Spinal cord (tissue), 10 donors: ENCODE measurements around the gene TYW3. TPM values are rescaled to one million over a fixed set of nuclear protein-coding genes. Genes with fewer than 3 reads are reported as not detected.
A peak's percentile ranks its signal among the peaks of the same experiment; 100 is the strongest.
"Not testable (repeated sequence)": the region's sequence is repeated elsewhere in the genome, so short reads cannot be mapped to it uniquely, and the experiment has no call there.

Experiments
- DNase-seq, 6 donors: peaks; one replicate each; pipeline versions ENCODE4 v3.0.0 to v3.0.0-alpha.2; 2013 to 2015; ENCODE audit warnings: low spot score in 6 of 6, low read depth in 4 of 6
- H3K27ac ChIP-seq: one replicate; pipeline ENCODE4 v1.5.1; 2013; ENCODE audit warnings: low read depth, low read length, control low read depth
- H3K27me3 ChIP-seq: one replicate; pipeline ENCODE4 v1.6.1; 2013; ENCODE audit warnings: low read length; ENCODE audit not compliant: control insufficient read depth, insufficient read depth
- H3K36me3 ChIP-seq: one replicate; pipeline ENCODE4 v1.6.1; 2013; ENCODE audit warnings: low read length; ENCODE audit not compliant: control insufficient read depth, insufficient read depth
- H3K4me1 ChIP-seq: one replicate; pipeline ENCODE4 v1.6.1; 2013; ENCODE audit warnings: low read length; ENCODE audit not compliant: control insufficient read depth, insufficient read depth
- H3K4me3 ChIP-seq: one replicate; pipeline ENCODE4 v1.5.1; 2013; ENCODE audit warnings: low read depth, low read length, control low read depth
- H3K9me3 ChIP-seq: one replicate; pipeline ENCODE4 v1.6.1; 2013; ENCODE audit warnings: low read length; ENCODE audit not compliant: control insufficient read depth, insufficient read depth
- WGBS: methylation state at CpG from one replicate; pipeline ENCODE4 v1.1.5; 2013; ENCODE audit warnings: missing lambda C conversion rate; ENCODE audit not compliant: insufficient coverage; 5-methylcytosine and 5-hydroxymethylcytosine counted together
- polyA plus RNA-seq, 2 donors: library from polyadenylated mRNA; unstranded; fragments of 120-200 nt; gene quantifications; one replicate each; pipeline ENCODE4 v1.2.1, GENCODE V29; 2013; ENCODE audit not compliant: insufficient read length in 2 of 2
- total RNA-seq, 2 donors: library from RNA; depleted of rRNA in 1 of 2; stranded (reverse); fragments of 120-200 nt in 1 of 2; fragments of >200 nt in 1 of 2; gene quantifications; one replicate each; pipeline versions ENCODE4 v1.2.3 to v1.2.4, GENCODE V29; 2013 to 2014
- donor health status: healthy.

The TYW3 gene
- total and polyA plus RNA-seq, 4 donors: 14.5 to 19.7 (median 18.0) TPM

GRCh38 chr1:74748960-74749359, 16.0 kb downstream of the TYW3 start:
- peaks cover 16% of the 10 kb centered on the region for H3K36me3 ChIP-seq
- no peaks in the 10 kb centered on the region for H3K27me3 ChIP-seq
- WGBS: no CpG with 5 or more reads among the region's 1 CpG
- H3K4me1 ChIP-seq: no peaks in the 10 kb centered on the region
- no peaks in the 10 kb centered on the region for H3K9me3 ChIP-seq
- H3K4me3 ChIP-seq: no peak overlapping the region
- no peak for DNase-seq
- H3K27ac ChIP-seq: no peak overlapping the region

DNA sequence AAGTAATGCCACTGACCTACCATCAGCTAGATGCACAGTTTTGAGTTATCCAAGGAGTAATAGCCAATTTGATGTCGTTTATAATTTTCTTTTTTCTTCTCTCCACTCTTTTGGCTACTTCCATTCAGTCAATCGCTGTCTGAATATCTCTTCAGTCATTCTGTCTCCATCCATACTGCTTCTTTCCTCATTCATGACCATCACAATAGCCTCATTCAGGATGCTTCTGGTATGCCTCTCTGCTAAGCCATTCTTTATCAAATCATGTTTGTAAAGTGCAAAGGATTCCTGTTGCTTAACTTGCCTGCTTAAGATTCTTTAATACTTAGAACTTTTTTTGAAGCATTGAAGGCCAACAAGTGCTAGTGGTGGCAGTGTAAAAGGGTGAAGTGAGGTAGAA, 20.2 kb downstream of the TYW3 start:
- 81% methylated on average over 2 of the region's 2 CpGs for WGBS
- DNase-seq: no peak

GRCh38 chr1:74755475-74755874, 22.5 kb downstream of the TYW3 start:
- DNase-seq: no peak
- H3K27ac ChIP-seq: no peak overlapping the region
- no peaks in the 10 kb centered on the region for H3K4me1 ChIP-seq
- no peaks in the 10 kb centered on the region for H3K9me3 ChIP-seq
- no peak overlapping the region for H3K4me3 ChIP-seq
- H3K27me3 ChIP-seq: no peaks in the 10 kb centered on the region
- peaks cover 24% of the 10 kb centered on the region for H3K36me3 ChIP-seq

More for the DNA sequence above, 20.2 kb downstream of the TYW3 start:
- Histone ChIP-seq H3K9me3 (no peaks in the 10 kb centered on the region), H3K27me3 (no peaks in the 10 kb centered on the region), H3K4me3 (no peak overlapping the region), H3K4me1 (no peaks in the 10 kb centered on the region), H3K36me3 (peaks cover 26% of the 10 kb centered on the region), H3K27ac (no peak overlapping the region)

DNA sequence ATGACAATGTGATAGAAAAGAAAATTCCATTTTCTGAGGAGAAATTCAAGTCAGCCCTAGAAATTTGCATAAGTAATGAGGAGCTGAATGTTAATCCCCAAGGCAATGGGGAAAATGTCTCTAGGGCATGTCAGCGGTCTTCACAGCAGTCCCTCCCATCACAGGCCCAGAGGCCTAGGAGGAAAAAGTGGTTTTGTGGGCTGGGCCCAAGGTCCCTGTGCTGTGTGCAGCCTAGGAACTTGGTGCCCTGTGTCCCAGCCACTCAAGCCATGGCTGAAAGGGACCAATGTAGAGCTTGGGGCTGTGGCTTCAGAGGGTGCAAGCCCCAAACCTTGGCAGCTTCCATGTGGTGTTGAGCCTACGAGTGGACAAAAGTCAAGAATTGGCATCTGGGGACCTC, 23.7 kb downstream of the TYW3 start:
- not testable (repeated sequence) for H3K4me3 ChIP-seq, H3K27ac ChIP-seq, DNase-seq, H3K9me3 ChIP-seq, H3K4me1 ChIP-seq, H3K27me3 ChIP-seq
- peaks cover 17% of the 10 kb centered on the region for H3K36me3 ChIP-seq
- WGBS: 100% methylated on average over 2 of the region's 2 CpGs

DNA sequence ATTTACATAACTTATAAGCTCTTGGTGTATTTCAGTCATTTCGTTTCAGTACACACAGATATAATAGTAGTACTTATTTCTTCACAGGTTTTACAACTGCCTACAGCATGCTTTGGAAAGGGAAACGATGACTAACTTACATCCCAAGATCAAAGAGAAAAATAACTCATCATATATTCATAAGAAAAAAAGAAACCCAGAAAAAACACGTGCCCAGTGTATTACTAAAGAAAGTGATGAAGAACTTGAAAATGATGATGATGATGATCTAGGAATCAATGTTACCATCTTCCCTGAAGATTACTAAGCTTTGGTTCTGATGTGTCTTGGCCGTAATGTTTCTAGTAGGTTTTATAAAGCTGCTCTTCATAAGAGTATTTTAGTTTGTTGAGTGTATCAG, 30.9 kb downstream of the TYW3 start:
- DNase-seq: no peak
- no peak overlapping the region for H3K27ac ChIP-seq

GRCh38 chr1:74766579-74766978, 33.6 kb downstream of the TYW3 start:
- Histone ChIP-seq H3K27ac (no peak overlapping the region), H3K4me3 (no peak overlapping the region), H3K36me3 (no peaks in the 10 kb centered on the region), H3K4me1 (no peaks in the 10 kb centered on the region), H3K27me3 (no peaks in the 10 kb centered on the region), H3K9me3 (no peaks in the 10 kb centered on the region)
- no CpG with 5 or more reads among the region's 2 CpGs for WGBS
- DNase-seq: no peak

More for the DNA sequence above, 30.9 kb downstream of the TYW3 start:
- H3K27me3 ChIP-seq: no peaks in the 10 kb centered on the region
- no peaks in the 10 kb centered on the region for H3K9me3 ChIP-seq
- no peak overlapping the region for H3K4me3 ChIP-seq
- no CpG with 5 or more reads among the region's 4 CpGs for WGBS
- peaks cover 2% of the 10 kb centered on the region for H3K36me3 ChIP-seq
- no peaks in the 10 kb centered on the region for H3K4me1 ChIP-seq

GRCh38 chr1:74767490-74767889, 34.5 kb downstream of the TYW3 start:
- Histone ChIP-seq H3K27me3 (no peaks in the 10 kb centered on the region), H3K9me3 (no peaks in the 10 kb centered on the region)
- no CpG with 5 or more reads among the region's 3 CpGs for WGBS

DNA sequence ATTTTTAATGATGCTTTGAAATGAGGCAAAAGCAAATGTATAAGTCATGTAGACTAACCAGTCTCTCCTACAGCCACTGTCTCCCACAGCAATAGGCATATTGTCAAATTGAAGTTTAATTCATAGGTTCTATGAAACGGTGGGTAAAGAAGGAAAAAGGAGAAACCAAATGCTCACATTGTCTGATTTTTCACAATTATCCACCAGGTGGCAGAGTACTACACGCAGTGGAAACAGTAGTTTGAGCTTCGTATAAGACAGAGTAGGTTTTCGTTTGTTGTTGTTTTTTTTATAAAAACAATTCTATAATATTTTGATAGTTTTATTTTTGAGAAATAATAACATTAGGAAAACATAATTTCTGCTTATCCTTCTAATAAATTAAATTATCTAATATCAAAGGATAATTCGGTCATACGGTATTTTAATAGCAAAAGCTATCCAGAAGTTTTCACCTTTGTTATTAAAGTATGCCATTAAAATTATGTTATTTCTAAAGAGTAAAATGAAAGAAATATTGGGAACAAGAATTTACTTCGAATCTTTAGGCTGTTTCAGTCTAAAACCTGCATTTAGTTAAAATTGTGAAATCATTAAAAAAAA, 39.1 kb downstream of the TYW3 start:
- no CpG with 5 or more reads among the region's 7 CpGs for whole genome bisulfite sequencing
- peak; percentile 24 to 92 (median 59) for DNase-seq

More at GRCh38 chr1:74767490-74767889, 34.5 kb downstream of the TYW3 start:
- no peak overlapping the region for H3K4me3 ChIP-seq
- no peak for DNase-seq
- H3K36me3 ChIP-seq: no peaks in the 10 kb centered on the region
- no peaks in the 10 kb centered on the region for H3K4me1 ChIP-seq
- no peak overlapping the region for H3K27ac ChIP-seq

GRCh38 chr1:74772945-74773344, 40.0 kb downstream of the TYW3 start:
- Histone ChIP-seq H3K27me3 (no peaks in the 10 kb centered on the region), H3K4me1 (no peaks in the 10 kb centered on the region), H3K36me3 (no peaks in the 10 kb centered on the region), H3K4me3 (no peak overlapping the region), H3K9me3 (no peaks in the 10 kb centered on the region), H3K27ac (no peak overlapping the region)
- 20% methylated on average over 1 of the region's 1 CpG for WGBS
- DNase-seq: no peak

More for the DNA sequence above, 39.1 kb downstream of the TYW3 start:
- no peaks in the 10 kb centered on the region for H3K9me3 ChIP-seq
- no peaks in the 10 kb centered on the region for H3K36me3 ChIP-seq
- H3K4me1 ChIP-seq: no peaks in the 10 kb centered on the region
- no peak overlapping the region for H3K27ac ChIP-seq
- H3K4me3 ChIP-seq: no peak overlapping the region
- H3K27me3 ChIP-seq: no peaks in the 10 kb centered on the region

DNA sequence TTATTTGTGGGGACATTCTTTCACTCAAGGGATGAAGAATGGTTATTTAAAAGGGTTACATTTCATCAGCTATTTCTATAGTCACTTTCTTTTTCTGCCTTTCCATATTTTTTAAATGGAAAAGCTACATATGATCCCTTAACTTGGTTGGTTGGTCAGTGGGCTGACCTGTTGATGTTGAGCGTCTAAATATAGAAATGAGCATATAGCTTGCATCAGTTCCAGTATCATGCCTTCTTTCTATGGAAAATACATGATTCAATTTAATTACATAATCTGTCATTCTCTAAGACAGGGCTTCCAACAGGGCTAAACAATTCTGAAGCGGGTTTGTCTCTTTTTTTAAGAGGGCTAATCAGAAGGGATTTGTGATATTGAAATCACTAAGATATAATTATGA, 40.6 kb downstream of the TYW3 start:
- Histone ChIP-seq H3K4me3 (no peak overlapping the region), H3K4me1 (no peaks in the 10 kb centered on the region), H3K27me3 (no peaks in the 10 kb centered on the region), H3K36me3 (no peaks in the 10 kb centered on the region), H3K9me3 (no peaks in the 10 kb centered on the region), H3K27ac (no peak overlapping the region)
- no peak for DNase-seq
- no CpG with 5 or more reads among the region's 2 CpGs for WGBS
